Heart left ventricle (tissue), 13 donors: ENCODE measurements around the gene CAPN10.

ENCODE experiments used
- POLR2A ChIP-seq, 2 donors: fragments of 450-650 bp; IDR thresholded peaks; one replicate each; pipeline ENCODE4 v1.6.1; 2017; ENCODE audit warnings: antibody characterized with exemption in 2 of 2, mild to moderate bottlenecking in 2 of 2, moderate library complexity in 2 of 2
- TF ChIP-seq, protein P1 (sequence below), 12 donors: fragments of 200-600 bp; sonication (generic) in 4 of 12; IDR thresholded peaks; one replicate each; pipeline versions ENCODE4 v1.5.0 to v1.8.0; 2018 to 2022; ENCODE audit warnings: antibody characterized with exemption in 12 of 12, mild to moderate bottlenecking in 5 of 12
- donor health status: ischemic (EF 13 %, LVEDD 7.1; RV severe dilation, severe dysfunction).
- donor health status: DM: no; HTN: yes; CAD: no.
- donor health status: DM: no; HTN: no; CAD: no.
- donor health status: ischemic (EF 25% LVEDD 6.9; RV normal size, moderate dysfunction).
- donor health status: ischemic (EF 25% LVEDD 5.7; RV mildly dilated, moderate dysfunction).
- donor health status: ischemic (EF 35%, LVEDD 5.7; RV mildly dilated, moderate dysfunction).
- donor health status: nonischemic (EF 11% LVEDD 7.7; RV severe dilation, severe dysfunction).
- donor health status: DM: yes; HTN: yes; CAD: no.
- donor health status: PGD.
- donor health status: ischemic (EF 29% LVEDD 5.4; RV normal size, mild dysfunction).
- donor health status: nonischemic (EF 23%, LVEDD 6.1; RV moderate dilation, normal function).

- TF ChIP-seq, protein P1, sequence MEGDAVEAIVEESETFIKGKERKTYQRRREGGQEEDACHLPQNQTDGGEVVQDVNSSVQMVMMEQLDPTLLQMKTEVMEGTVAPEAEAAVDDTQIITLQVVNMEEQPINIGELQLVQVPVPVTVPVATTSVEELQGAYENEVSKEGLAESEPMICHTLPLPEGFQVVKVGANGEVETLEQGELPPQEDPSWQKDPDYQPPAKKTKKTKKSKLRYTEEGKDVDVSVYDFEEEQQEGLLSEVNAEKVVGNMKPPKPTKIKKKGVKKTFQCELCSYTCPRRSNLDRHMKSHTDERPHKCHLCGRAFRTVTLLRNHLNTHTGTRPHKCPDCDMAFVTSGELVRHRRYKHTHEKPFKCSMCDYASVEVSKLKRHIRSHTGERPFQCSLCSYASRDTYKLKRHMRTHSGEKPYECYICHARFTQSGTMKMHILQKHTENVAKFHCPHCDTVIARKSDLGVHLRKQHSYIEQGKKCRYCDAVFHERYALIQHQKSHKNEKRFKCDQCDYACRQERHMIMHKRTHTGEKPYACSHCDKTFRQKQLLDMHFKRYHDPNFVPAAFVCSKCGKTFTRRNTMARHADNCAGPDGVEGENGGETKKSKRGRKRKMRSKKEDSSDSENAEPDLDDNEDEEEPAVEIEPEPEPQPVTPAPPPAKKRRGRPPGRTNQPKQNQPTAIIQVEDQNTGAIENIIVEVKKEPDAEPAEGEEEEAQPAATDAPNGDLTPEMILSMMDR (IDR thresholded peaks at IDR 0.05) = no peak
- no peak for TF ChIP-seq POLR2A (IDR thresholded peaks at IDR 0.05)
These were observed 56.2 kb downstream of the CAPN10 start for GRCh38 chr2:240642806-240643092.
